Myocyte (in vitro differentiated cells): ENCODE measurements around the gene ADGRD1. TPM values are rescaled to one million over a fixed set of nuclear protein-coding genes. Genes with fewer than 3 reads are reported as not detected.

Experiments used
- DNase-seq: peaks from one replicate; pipeline ENCODE4 v3.0.0-alpha.2; 2012; ENCODE audit warnings: low read depth
- total RNA-seq: library from RNA; depleted of rRNA; stranded (reverse); fragments of >200 nt; gene quantifications from 2 replicates; pipeline ENCODE4 v1.2.3, GENCODE V29; 2014

Gene ADGRD1
- total RNA-seq, 1 donor from 2014 or later: 0.32 TPM

- DNase-seq: no peak
These were observed 85.5 kb downstream of the ADGRD1 start for GRCh38 chr12:131038961-131039950.

- no peak for DNase-seq
These were observed 86.8 kb downstream of the ADGRD1 start for GRCh38 chr12:131040491-131040890.

GRCh38 chr12:131041216-131041967 lies 87.7 kb downstream of the ADGRD1 start:
- no peak for DNase-seq

GRCh38 chr12:131041968-131042833 lies 88.5 kb downstream of the ADGRD1 start:
- DNase-seq: no peak

- no peak for DNase-seq
These were observed 89.1 kb downstream of the ADGRD1 start for GRCh38 chr12:131042834-131043245.

- DNase-seq: no peak
These were observed 89.7 kb downstream of the ADGRD1 start for GRCh38 chr12:131043401-131043871.

GRCh38 chr12:131044136-131044535 lies 90.4 kb downstream of the ADGRD1 start:
- DNase-seq: no peak

GRCh38 chr12:131044760-131045381 lies 91.2 kb downstream of the ADGRD1 start:
- no peak for DNase-seq

GRCh38 chr12:131045705-131046460 lies 92.2 kb downstream of the ADGRD1 start:
- no peak for DNase-seq

- no peak for DNase-seq
These were observed 93.4 kb downstream of the ADGRD1 start for GRCh38 chr12:131046813-131047788.

GRCh38 chr12:131047789-131048610 lies 94.3 kb downstream of the ADGRD1 start:
- DNase-seq: no peak

GRCh38 chr12:131048611-131048990 lies 94.9 kb downstream of the ADGRD1 start:
- DNase-seq: no peak

- no peak for DNase-seq
These were observed 95.3 kb downstream of the ADGRD1 start for GRCh38 chr12:131049002-131049401.

GRCh38 chr12:131049549-131050339 lies 96.0 kb downstream of the ADGRD1 start:
- no peak for DNase-seq

GRCh38 chr12:131050463-131051154 lies 96.9 kb downstream of the ADGRD1 start:
- no peak for DNase-seq

GRCh38 chr12:131051155-131051473 lies 97.4 kb downstream of the ADGRD1 start:
- no peak for DNase-seq
